Astrocyte of the cerebellum (primary cell): ENCODE data around the gene GSG1L.
A peak's percentile ranks its signal among the peaks of the same experiment; 100 is the strongest.

ENCODE experiments used
- DNase-seq: peaks from one replicate; pipeline ENCODE4 v3.0.0-alpha.2; 2011; ENCODE audit warnings: low read depth
- H3K4me3 ChIP-seq: 2 replicates; pipeline ENCODE4 v1.5.1; 2011; ENCODE audit warnings: mild to moderate bottlenecking, low read depth, low read length, moderate library complexity
- in situ Hi-C: cut with HindIII; loops from 2 replicates; pipeline ENCODE4 v1.10.0; 2017; ENCODE audit warnings: low sequenced_read_pairs
- TF ChIP-seq, protein P1 (sequence below): IDR thresholded peaks from 2 replicates; pipeline ENCODE4 v1.5.1; 2012; ENCODE audit warnings: low read length, low read depth, moderate library complexity, mild to moderate bottlenecking; ENCODE audit errors: missing control alignments

GSG1L gene

DNA sequence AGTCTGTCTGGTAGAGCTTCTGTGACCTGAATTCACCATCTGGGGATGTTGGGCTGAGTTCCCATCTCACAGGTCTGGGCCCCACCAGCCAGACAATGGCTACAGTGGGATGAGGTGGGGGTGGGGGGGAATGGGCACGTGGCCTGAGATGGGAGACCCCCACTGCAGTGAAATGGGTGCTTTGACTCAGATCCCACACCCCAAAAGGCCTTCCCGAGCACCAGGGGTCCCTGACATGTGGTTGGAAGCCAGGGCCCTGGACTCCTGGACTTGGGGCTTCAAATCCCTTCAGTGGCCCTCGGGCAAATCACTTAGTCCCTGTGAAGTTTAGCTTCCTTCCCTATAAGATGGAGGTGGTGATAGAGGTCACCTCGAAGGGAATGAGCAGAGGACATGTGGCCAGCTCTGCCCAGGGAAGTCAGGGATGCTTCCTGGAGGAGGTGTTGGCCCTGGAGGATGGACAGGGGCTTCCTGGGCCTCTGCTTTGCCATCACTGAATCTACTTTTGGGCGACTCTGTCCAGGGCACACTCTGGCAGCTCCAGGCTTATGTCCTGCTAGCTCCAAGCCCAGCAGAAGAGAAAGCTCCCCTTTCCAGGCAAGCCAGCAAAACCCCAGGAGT, 295.4 kb downstream of the GSG1L start:
- TF ChIP-seq, protein P1, sequence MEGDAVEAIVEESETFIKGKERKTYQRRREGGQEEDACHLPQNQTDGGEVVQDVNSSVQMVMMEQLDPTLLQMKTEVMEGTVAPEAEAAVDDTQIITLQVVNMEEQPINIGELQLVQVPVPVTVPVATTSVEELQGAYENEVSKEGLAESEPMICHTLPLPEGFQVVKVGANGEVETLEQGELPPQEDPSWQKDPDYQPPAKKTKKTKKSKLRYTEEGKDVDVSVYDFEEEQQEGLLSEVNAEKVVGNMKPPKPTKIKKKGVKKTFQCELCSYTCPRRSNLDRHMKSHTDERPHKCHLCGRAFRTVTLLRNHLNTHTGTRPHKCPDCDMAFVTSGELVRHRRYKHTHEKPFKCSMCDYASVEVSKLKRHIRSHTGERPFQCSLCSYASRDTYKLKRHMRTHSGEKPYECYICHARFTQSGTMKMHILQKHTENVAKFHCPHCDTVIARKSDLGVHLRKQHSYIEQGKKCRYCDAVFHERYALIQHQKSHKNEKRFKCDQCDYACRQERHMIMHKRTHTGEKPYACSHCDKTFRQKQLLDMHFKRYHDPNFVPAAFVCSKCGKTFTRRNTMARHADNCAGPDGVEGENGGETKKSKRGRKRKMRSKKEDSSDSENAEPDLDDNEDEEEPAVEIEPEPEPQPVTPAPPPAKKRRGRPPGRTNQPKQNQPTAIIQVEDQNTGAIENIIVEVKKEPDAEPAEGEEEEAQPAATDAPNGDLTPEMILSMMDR: no peak
- in situ Hi-C loops: no loop called here
- no peak for DNase-seq
- H3K4me3 ChIP-seq: no peak overlapping the region

DNA sequence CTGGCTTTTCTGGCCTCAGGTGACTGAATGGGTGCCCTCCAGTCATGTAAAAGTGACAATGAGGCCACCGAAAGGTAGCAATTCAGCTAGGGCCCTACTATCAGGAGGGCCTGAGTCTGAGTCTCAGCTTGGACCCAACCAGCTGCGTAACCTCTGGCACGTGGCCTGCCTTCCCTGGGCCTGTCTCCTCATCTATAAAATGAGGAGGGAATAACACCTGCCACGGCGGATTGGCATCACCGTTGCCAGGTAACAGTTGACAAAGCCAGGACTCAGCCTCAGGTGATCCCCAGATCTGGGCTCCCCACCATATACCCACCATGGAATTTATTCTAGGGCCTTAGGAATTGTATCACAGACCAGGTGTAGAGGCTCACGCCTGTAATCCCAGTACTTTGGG, 296.4 kb downstream of the GSG1L start:
- TF ChIP-seq, protein P1: no peak
- in situ Hi-C loops: no loop called here
- no peak for DNase-seq
- H3K4me3 ChIP-seq: no peak overlapping the region

DNA sequence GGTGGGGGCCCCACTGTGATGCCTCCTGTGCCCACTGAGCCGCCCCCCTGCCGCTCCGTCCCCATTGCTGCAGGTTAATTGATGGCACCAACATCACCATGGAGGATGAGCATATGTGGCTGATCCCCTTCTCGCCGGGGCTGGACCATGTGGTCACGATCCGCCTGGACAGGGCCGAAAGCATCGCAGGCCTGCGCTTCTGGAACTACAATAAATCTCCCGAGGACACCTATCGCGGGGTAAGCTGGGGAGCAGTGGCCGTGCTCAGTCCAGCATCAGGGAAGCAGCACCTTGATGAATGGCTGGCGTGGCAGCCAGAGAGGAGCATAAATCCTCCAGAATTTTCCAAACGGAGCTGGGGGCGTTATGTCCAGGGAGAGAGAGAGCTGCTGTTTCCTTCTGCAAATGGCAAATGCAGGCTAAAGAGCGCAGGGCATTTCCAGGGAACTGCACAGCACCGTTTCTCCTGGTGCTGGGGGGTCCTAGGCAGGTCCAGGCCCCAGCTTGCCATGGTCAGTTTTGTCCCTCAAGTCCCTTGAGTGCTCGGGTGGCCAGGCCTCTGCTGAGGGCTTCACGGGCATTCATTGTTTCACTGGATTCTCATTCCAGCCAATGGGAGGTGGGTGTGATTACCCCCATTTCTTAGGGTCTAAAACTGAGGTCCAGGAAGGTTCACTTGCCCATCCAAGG, 297.1 kb downstream of the GSG1L start:
- TF ChIP-seq, protein P1: no peak
- in situ Hi-C loops: no loop called here
- no peak overlapping the region for H3K4me3 ChIP-seq
- no peak for DNase-seq

DNA sequence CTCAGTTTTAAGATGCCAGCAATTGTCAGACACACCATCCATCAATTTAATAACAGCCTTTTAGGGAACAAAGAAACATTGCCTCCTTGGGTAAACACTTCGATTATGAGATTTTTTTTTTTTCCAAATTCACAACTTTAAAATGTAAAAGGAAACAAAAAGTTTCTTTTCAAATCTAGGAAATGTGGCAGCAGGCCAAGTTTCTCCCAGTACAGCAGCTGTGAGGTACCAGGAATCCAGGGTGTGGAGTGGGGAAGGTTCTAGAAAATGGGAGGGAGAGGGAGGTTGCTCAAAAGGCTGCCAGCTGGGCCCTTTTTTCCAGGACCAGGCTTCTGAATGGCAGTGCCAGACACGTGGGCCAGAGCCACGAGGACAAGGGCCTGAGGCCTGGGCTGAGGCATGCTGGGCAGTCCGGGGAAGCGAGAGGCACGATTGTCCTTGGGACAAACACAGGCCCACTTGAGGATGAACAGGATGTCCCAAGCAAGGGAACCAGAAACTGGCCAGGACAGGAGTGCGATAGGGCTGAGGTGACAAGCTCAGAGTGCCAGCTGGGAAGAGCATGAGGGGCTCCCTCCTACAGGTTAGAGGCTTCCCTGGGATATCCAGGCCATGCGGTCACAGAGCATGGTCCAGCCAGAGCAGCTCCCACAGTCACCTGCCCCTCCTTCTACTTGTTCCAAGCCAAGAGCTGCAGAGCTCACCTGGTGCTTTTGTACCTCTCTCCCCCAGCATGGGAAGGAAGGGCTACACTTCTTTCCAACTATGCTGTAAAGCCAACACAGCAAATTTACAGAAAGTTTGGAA, 298.4 kb downstream of the GSG1L start:
- in situ Hi-C loops: no loop called here
- no peak overlapping the region for H3K4me3 ChIP-seq
- DNase-seq: no peak
- TF ChIP-seq, protein P1: no peak

DNA sequence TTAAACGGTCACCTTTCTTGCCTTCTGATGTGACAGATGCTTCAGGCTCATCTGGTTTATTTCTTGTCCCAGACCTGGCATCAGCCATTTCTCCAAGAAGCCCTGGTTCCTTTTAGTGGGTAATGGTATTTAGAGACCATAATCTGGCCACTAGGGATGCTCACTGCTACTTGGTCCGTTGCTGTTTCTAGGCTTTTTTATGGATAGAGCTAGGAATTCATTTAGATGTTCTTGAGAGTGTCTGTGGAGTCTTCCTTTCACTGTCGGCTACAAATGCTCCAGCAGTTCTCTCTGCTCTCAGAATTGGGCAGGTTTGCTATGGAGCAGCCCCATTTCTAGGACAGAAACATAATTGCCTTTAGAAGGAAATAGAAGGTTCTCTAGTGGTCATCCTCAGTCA, 299.1 kb downstream of the GSG1L start:
- H3K4me3 ChIP-seq: no peak overlapping the region
- in situ Hi-C loops: no loop called here
- no peak for DNase-seq
- TF ChIP-seq, protein P1: no peak

DNA sequence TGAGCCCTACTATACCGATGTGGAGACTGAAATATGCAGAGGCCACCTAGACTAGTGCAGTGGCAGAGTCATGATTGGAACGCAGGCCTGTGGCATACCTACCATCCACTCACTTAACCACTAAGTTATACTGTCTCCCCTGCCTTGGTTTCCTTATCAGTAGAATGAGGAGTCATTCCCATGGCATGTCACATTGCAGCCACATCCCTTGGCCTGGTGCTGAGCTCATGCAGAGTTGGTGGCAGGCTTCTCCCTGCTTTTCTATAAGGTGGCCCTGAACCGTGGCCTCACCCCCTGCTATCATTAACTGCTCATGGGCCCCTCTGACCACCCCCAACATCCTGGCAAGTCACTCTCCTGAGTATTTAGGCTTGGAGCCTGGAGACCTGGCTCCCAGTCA, 301.1 kb downstream of the GSG1L start:
- in situ Hi-C loops: no loop called here
- H3K4me3 ChIP-seq: no peak overlapping the region
- peak; percentile 63 for DNase-seq
- TF ChIP-seq, protein P1: no peak
